Activated CD4-positive, alpha-beta T cell treated with anti-CD3 and anti-CD28 coated beads for 4 hours (primary cell): ENCODE results near the gene ATP7B.

Experiments
- DNase-seq, 2 donors: peaks; one replicate each; pipeline ENCODE4 v3.0.0-alpha.2; 2020

Gene ATP7B

GRCh38 chr13:51943721-51944120 is 67.5 kb downstream of the ATP7B start:
- DNase-seq = no peak

- DNase-seq = peak; percentile 7 to 12
Measured at GRCh38 chr13:51942189-51942588, 69.1 kb downstream of the ATP7B start.

- DNase-seq = no peak
Measured at GRCh38 chr13:51938454-51938853, 72.8 kb downstream of the ATP7B start.

- DNase-seq = no peak
Measured at GRCh38 chr13:51937320-51938290, 73.6 kb downstream of the ATP7B start.

- no peak for DNase-seq
Measured at GRCh38 chr13:51935326-51936171, 75.7 kb downstream of the ATP7B start.

- DNase-seq = no peak
Measured at GRCh38 chr13:51934461-51935087, 76.7 kb downstream of the ATP7B start.

GRCh38 chr13:51933466-51934058 is 77.7 kb downstream of the ATP7B start:
- DNase-seq = no peak

- DNase-seq = no peak
Measured at GRCh38 chr13:51932231-51932630, 79.0 kb downstream of the ATP7B start.

GRCh38 chr13:51931606-51932005 is 79.6 kb downstream of the ATP7B start:
- DNase-seq = no peak

- no peak for DNase-seq
Measured at GRCh38 chr13:51929699-51930098, 81.6 kb downstream of the ATP7B start.

- no peak for DNase-seq
Measured at GRCh38 chr13:51928231-51928630, 83.0 kb downstream of the ATP7B start.

- DNase-seq = no peak
Measured at GRCh38 chr13:51927129-51927528, 84.1 kb downstream of the ATP7B start.

GRCh38 chr13:51926528-51926885 is 84.7 kb downstream of the ATP7B start:
- DNase-seq = no peak

- no peak for DNase-seq
Measured at GRCh38 chr13:51925865-51926527, 85.3 kb downstream of the ATP7B start.

GRCh38 chr13:51924756-51925544 is 86.3 kb downstream of the ATP7B start:
- no peak for DNase-seq

GRCh38 chr13:51923983-51924539 is 87.2 kb downstream of the ATP7B start:
- no peak for DNase-seq

GRCh38 chr13:51922771-51923480 is 88.3 kb downstream of the ATP7B start:
- no peak for DNase-seq

GRCh38 chr13:51921790-51922740 is 89.2 kb downstream of the ATP7B start:
- DNase-seq = no peak

- DNase-seq = no peak
Measured at GRCh38 chr13:51920786-51921185, 90.5 kb downstream of the ATP7B start.
